Left lung (tissue), 10 donors: ENCODE results near the gene RTKN. TPM values are rescaled to one million over a fixed set of nuclear protein-coding genes. Genes with fewer than 3 reads are reported as not detected.
A peak's percentile ranks its signal among the peaks of the same experiment; 100 is the strongest.

Experiments used
- ATAC-seq: fragments of 200-7000 bp; cut with Tn5 transposase; one replicate; pipeline ENCODE4 v1.9.1; 2020; ENCODE audit warnings: moderate library complexity
- DNase-seq, 4 donors: peaks; one replicate each; pipeline ENCODE4 v3.0.0-alpha.2; 2013 to 2020
- H3K27ac ChIP-seq, 2 donors: fragments of 200-600 bp; sonication (generic) in 1 of 2; one replicate each; pipeline versions ENCODE4 v1.5.0 to v1.8.0; 2020 to 2021
- H3K27me3 ChIP-seq, 2 donors: fragments of 200-600 bp; sonication (generic) in 1 of 2; one replicate each; pipeline versions ENCODE4 v1.5.0 to v1.8.0; 2020 to 2021
- H3K36me3 ChIP-seq, 2 donors: fragments of 200-600 bp; sonication (generic) in 1 of 2; one replicate each; pipeline versions ENCODE4 v1.5.0 to v1.8.0; 2020 to 2021
- H3K4me1 ChIP-seq, 2 donors: fragments of 200-600 bp; one replicate each; pipeline ENCODE4 v1.8.0; 2021
- H3K4me3 ChIP-seq, 2 donors: fragments of 200-600 bp; sonication (generic) in 1 of 2; one replicate each; pipeline versions ENCODE4 v1.5.0 to v1.8.0; 2020 to 2021; ENCODE audit warnings: mild to moderate bottlenecking in 1 of 2
- H3K9me3 ChIP-seq, 2 donors: fragments of 200-600 bp; sonication (generic) in 1 of 2; one replicate each; pipeline versions ENCODE4 v1.5.0 to v1.8.0; 2020 to 2021
- intact Hi-C, 2 donors: fragments of 100-400 bp; cut with DNase I; formaldehyde crosslinking; loops; one replicate each; pipeline versions ENCODE4 v1.11.2 to v1.14.2; 2022
- polyA plus RNA-seq, 6 donors: library from polyadenylated mRNA; unstranded; fragments of 120-200 nt; gene quantifications; one replicate each; pipeline ENCODE4 v1.2.1, GENCODE V29; 2013; ENCODE audit not compliant: insufficient read length in 6 of 6
- total RNA-seq, 2 donors: library from RNA; stranded (reverse); fragmentation: NEBNext Ultra II Directional; extraction: Animal tissue kit (Norgen Biotek cat#: 25700); gene quantifications; one replicate each; pipeline ENCODE4 v1.2.1, GENCODE V29; 2021
- TF ChIP-seq, protein P1 (sequence below), 2 donors: fragments of 200-600 bp; sonication (generic) in 1 of 2; IDR thresholded peaks; one replicate each; pipeline versions ENCODE4 v1.5.0 to v1.8.0; 2021; ENCODE audit warnings: antibody characterized with exemption in 2 of 2
- donor health status: DM: no; HTN: yes; CAD: no.
- donor health status: DM: no; HTN: no; CAD: no.

The RTKN gene
- total and polyA plus RNA-seq, 8 donors: 29.6 to 59.5 (median 51.0) TPM

DNA sequence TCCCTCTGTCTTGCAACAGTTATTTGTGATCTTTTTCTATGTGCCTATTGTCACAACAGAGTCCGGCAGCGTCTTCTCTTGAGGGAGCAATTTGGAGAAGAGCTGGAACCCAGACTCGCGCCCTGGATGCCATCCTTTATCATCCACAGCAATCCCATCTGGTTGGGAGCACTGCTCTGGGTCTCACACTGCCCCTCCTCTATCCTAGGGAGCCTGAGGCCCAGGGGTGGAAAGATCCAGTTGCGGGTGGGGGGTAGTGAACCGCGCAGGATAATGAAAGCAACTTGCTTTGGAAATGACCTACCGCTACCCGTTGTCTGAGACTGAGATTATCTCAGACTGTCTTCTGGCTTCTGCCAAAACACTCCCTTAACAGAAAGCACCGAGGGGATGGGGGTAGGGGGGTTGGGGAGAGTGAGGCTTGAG is 17.2 kb upstream of the RTKN start:
- peaks cover 21 to 50% of the 10 kb centered on the region in 2 donors for H3K4me1 ChIP-seq
- ATAC-seq: no peak
- intact Hi-C loops: no loop called here

DNA sequence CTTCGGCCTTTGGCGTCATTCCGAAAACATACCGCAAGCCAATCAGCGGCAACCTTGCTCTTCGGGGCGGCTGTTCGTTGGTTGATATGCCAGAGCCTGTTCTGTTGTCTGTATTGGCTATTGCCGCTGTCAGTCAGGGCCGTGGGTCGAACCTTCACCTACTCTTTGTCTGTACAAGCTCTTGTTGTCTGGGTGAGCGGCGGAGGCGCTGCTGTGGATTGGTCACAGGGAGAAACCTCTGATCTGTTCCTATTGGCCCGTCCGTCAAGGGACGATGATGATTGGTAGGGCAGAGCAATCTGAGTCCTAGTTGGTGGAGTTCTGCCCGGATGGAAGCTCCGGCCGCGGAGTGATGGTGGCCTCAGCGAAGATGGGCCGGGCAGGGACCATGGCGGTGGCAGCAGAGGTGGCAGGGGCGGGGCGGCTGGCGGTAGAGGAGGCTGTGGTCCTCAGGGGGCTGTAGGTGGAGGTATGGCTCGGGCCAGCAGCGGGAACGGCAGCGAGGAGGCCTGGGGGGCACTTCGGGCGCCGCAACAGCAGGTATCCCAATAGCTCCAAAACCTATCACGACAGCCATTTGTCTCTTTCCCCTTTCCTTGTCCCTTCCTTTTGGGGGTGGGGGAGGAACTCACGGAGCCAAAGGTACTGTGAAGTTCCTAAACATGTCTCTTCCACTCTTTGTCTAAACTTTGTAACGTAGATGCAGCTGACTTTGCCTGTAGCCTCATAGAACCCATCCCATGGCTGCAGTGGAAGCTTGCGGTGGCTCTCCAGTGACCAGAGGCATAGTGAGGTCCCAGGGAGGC is 16.6 kb upstream of the RTKN start, which contains the start of gene WBP1:
Gene WBP1 (plus strand): TSS at position 307 of the 806 bp plus-strand sequence. CDS start 165 bp downstream, at position 472.
- TF ChIP-seq, protein P1, sequence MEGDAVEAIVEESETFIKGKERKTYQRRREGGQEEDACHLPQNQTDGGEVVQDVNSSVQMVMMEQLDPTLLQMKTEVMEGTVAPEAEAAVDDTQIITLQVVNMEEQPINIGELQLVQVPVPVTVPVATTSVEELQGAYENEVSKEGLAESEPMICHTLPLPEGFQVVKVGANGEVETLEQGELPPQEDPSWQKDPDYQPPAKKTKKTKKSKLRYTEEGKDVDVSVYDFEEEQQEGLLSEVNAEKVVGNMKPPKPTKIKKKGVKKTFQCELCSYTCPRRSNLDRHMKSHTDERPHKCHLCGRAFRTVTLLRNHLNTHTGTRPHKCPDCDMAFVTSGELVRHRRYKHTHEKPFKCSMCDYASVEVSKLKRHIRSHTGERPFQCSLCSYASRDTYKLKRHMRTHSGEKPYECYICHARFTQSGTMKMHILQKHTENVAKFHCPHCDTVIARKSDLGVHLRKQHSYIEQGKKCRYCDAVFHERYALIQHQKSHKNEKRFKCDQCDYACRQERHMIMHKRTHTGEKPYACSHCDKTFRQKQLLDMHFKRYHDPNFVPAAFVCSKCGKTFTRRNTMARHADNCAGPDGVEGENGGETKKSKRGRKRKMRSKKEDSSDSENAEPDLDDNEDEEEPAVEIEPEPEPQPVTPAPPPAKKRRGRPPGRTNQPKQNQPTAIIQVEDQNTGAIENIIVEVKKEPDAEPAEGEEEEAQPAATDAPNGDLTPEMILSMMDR (IDR thresholded peaks at IDR 0.05): no peak
- Histone ChIP-seq H3K4me1 (peaks cover 19 to 44% of the 10 kb centered on the region in 2 donors), H3K4me3 (peak within 1 kb of the TSS; percentile 74 to 80), H3K36me3 (peaks cover 0 to 25% of the 10 kb centered on the region in 2 donors), H3K9me3 (no peaks in the 10 kb centered on the region), H3K27ac (peak within 1 kb of the TSS; percentile 88 to 97), H3K27me3 (no peaks in the 10 kb centered on the region)
- peak; percentile 94 to 100 (median 100) for DNase-seq
- peak; percentile 91 for ATAC-seq
- intact Hi-C loops: no loop called here

More for the DNA sequence above, 17.2 kb upstream of the RTKN start:
- H3K4me3 ChIP-seq: peak overlapping the region; percentile 74 to 80
- peak overlapping the region; percentile 59 to 88 for H3K27ac ChIP-seq
- H3K9me3 ChIP-seq: no peaks in the 10 kb centered on the region
- TF ChIP-seq, protein P1 (IDR thresholded peaks at IDR 0.05): no peak
- H3K27me3 ChIP-seq: no peaks in the 10 kb centered on the region
- H3K36me3 ChIP-seq: peaks cover 0 to 25% of the 10 kb centered on the region in 2 donors
- no peak for DNase-seq

DNA sequence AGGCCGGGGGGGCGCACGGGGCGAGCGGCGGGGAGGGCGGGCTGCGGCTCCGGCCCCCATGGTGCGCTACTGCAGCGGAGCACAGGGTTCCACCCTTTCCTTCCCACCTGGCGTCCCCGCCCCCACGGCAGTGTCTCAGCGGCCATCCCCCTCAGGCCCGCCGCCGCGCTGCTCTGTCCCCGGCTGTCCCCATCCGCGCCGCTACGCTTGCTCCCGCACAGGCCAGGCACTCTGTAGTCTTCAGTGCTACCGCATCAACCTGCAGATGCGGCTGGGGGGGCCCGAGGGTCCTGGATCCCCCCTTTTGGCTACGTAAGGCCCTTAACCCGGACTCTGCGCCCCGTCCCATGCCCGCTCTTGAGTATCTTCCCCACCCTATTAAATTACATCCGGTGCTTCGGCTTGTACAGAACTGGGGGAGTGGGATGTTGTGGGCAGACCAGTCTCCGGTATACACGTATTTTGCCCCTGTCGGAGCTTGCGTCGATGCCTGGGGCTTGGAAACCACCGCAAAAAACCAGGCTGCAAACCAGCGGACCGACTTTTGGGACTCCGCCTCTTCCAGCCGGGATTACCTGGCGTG is 15.9 kb upstream of the RTKN start:
- DNase-seq: peak in 3 of 4 donors; percentile 72 to 92 (median 83)
- H3K27ac ChIP-seq: peak overlapping the region; percentile 88 to 97
- peaks cover 19 to 40% of the 10 kb centered on the region in 2 donors for H3K4me1 ChIP-seq
- no peaks in the 10 kb centered on the region for H3K9me3 ChIP-seq
- H3K27me3 ChIP-seq: no peaks in the 10 kb centered on the region
- ATAC-seq: peak; percentile 64
- H3K4me3 ChIP-seq: peak overlapping the region; percentile 57 to 74
- intact Hi-C loops: no loop called here
- TF ChIP-seq, protein P1 (IDR thresholded peaks at IDR 0.05): no peak
- H3K36me3 ChIP-seq: peaks cover 0 to 20% of the 10 kb centered on the region in 2 donors

DNA sequence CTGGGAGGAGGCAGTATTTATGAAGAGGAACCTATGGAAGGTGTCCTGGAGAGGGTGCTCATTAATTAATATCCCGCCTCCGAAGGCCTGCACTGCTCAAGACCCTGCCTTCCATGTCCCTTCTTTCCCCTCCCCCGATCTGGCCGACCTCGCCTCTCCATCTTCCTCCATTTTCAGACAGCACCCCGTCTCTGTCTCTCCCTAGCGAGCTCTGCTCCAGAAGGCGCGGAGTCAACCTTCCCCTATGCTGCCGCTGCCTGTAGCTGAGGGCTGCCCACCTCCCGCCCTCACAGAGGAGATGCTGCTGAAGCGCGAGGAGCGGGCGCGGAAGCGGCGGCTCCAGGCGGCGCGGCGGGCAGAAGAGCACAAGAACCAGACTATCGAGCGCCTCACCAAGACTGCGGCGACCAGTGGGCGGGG is 15.4 kb upstream of the RTKN start:
- TF ChIP-seq, protein P1 (IDR thresholded peaks at IDR 0.05): no peak
- no peak for ATAC-seq
- peaks cover 0 to 15% of the 10 kb centered on the region in 2 donors for H3K36me3 ChIP-seq
- no peak for DNase-seq
- no peaks in the 10 kb centered on the region for H3K27me3 ChIP-seq
- H3K27ac ChIP-seq: peak overlapping the region; percentile 88 to 97
- intact Hi-C loops: no loop called here
- H3K9me3 ChIP-seq: no peaks in the 10 kb centered on the region
- H3K4me1 ChIP-seq: peaks cover 19 to 40% of the 10 kb centered on the region in 2 donors
- peak overlapping the region; percentile 57 to 74 for H3K4me3 ChIP-seq
